Uterus (tissue), 4 donors: ENCODE data around the gene NR2F1-AS1. TPM values are rescaled to one million over a fixed set of nuclear protein-coding genes. Genes with fewer than 3 reads are reported as not detected.

ENCODE experiments used
- DNase-seq, 2 donors: peaks; one replicate each; pipeline ENCODE4 v3.0.0-alpha.2; 2019 to 2020
- H3K27ac ChIP-seq, 2 donors: fragments of 200-600 bp; sonication (generic); 1 replicate in 1 of 2; 2 replicates in 1 of 2; pipeline ENCODE4 v1.5.1; 2016 to 2018
- H3K27me3 ChIP-seq, 2 donors: fragments of 200-600 bp; sonication (generic); one replicate each; pipeline ENCODE4 v1.5.1; 2018 to 2019; ENCODE audit warnings: control low read depth in 1 of 2
- H3K36me3 ChIP-seq, 2 donors: fragments of 200-600 bp; sonication (generic); one replicate each; pipeline ENCODE4 v1.5.1; 2019; ENCODE audit warnings: control low read depth in 1 of 2
- H3K4me1 ChIP-seq, 2 donors: fragments of 200-600 bp; sonication (generic); one replicate each; pipeline ENCODE4 v1.5.1; 2018 to 2019; ENCODE audit warnings: control low read depth in 1 of 2
- H3K4me3 ChIP-seq, 2 donors: fragments of 200-600 bp; sonication (generic); 1 replicate in 1 of 2; 2 replicates in 1 of 2; pipeline ENCODE4 v1.5.1; 2018 to 2019; ENCODE audit warnings: mild to moderate bottlenecking in 1 of 2
- H3K9me3 ChIP-seq, 2 donors: fragments of 200-600 bp; sonication (generic); one replicate each; pipeline ENCODE4 v1.5.1; 2019; ENCODE audit warnings: control low read depth in 1 of 2
- CTCF ChIP-seq, 4 experiments: fragments of 200-600 bp in 2 of 4; fragments of 450-650 bp in 2 of 4; sonication (generic) in 2 of 4; IDR thresholded peaks; one replicate each; pipeline ENCODE4 v1.5.1; 2016 to 2019; ENCODE audit warnings: antibody characterized with exemption in 4 of 4, mild to moderate bottlenecking in 2 of 4, moderate library complexity in 1 of 4
- POLR2A ChIP-seq, 2 donors: fragments of 450-650 bp; IDR thresholded peaks; one replicate each; pipeline ENCODE4 v1.6.1; 2016; ENCODE audit warnings: antibody characterized with exemption in 2 of 2, mild to moderate bottlenecking in 1 of 2, moderate library complexity in 1 of 2
- intact Hi-C: fragments of 100-400 bp; cut with DNase I; formaldehyde crosslinking; loops from one replicate; pipeline ENCODE4 v1.15.1; 2023; ENCODE audit warnings: low total_unique reads
- total RNA-seq, 4 donors: library from RNA; depleted of rRNA in 3 of 4; stranded (reverse); fragments of >200 nt in 3 of 4; gene quantifications; one replicate each; pipeline versions ENCODE4 v1.1.0 to v1.2.4, GENCODE V29; 2014 to 2023
- donor health status: DM: yes; HTN: yes; CAD: no.

The NR2F1-AS1 gene
- total RNA-seq, 4 donors from 2014 or later, result 4.4 to 46.1 (median 19.9) TPM

- no peak overlapping the region for H3K27ac ChIP-seq
- intact Hi-C loops, result no loop called here
- H3K4me1 ChIP-seq, result no peaks in the 10 kb centered on the region
- H3K9me3 ChIP-seq, result no peaks in the 10 kb centered on the region
- no peak overlapping the region for H3K4me3 ChIP-seq
- no peaks in the 10 kb centered on the region for H3K27me3 ChIP-seq
- H3K36me3 ChIP-seq, result no peaks in the 10 kb centered on the region
- DNase-seq, result no peak
- TF ChIP-seq CTCF (IDR thresholded peaks at IDR 0.05) (no peak), POLR2A (IDR thresholded peaks at IDR 0.05) (no peak)
These were observed 155.9 kb downstream of the NR2F1-AS1 start for GRCh38 chr5:93425096-93425495.

GRCh38 chr5:93423300-93423699 lies 157.7 kb downstream of the NR2F1-AS1 start:
- intact Hi-C loops, result no loop called here
- Histone ChIP-seq H3K9me3 (no peaks in the 10 kb centered on the region), H3K36me3 (no peaks in the 10 kb centered on the region), H3K27me3 (no peaks in the 10 kb centered on the region), H3K4me3 (no peak overlapping the region), H3K4me1 (no peaks in the 10 kb centered on the region), H3K27ac (no peak overlapping the region)
- DNase-seq, result no peak
- TF ChIP-seq POLR2A (IDR thresholded peaks at IDR 0.05) (no peak), CTCF (IDR thresholded peaks at IDR 0.05) (no peak)

GRCh38 chr5:93422652-93423280 lies 158.3 kb downstream of the NR2F1-AS1 start:
- Histone ChIP-seq H3K4me1 (no peaks in the 10 kb centered on the region), H3K27me3 (no peaks in the 10 kb centered on the region), H3K9me3 (no peaks in the 10 kb centered on the region), H3K27ac (no peak overlapping the region), H3K36me3 (no peaks in the 10 kb centered on the region), H3K4me3 (no peak overlapping the region)
- TF ChIP-seq CTCF (IDR thresholded peaks at IDR 0.05) (no peak), POLR2A (IDR thresholded peaks at IDR 0.05) (no peak)
- no peak for DNase-seq
- intact Hi-C loops, result no loop called here

- no peak overlapping the region for H3K27ac ChIP-seq
- H3K9me3 ChIP-seq, result no peaks in the 10 kb centered on the region
- no peaks in the 10 kb centered on the region for H3K27me3 ChIP-seq
- DNase-seq, result no peak
- no peak overlapping the region for H3K4me3 ChIP-seq
- no peaks in the 10 kb centered on the region for H3K36me3 ChIP-seq
- no peak for TF ChIP-seq CTCF (IDR thresholded peaks at IDR 0.05)
- no peak for TF ChIP-seq POLR2A (IDR thresholded peaks at IDR 0.05)
- intact Hi-C loops, result no loop called here
- no peaks in the 10 kb centered on the region for H3K4me1 ChIP-seq
These were observed 159.0 kb downstream of the NR2F1-AS1 start for GRCh38 chr5:93421987-93422401.

GRCh38 chr5:93421468-93421867 lies 159.6 kb downstream of the NR2F1-AS1 start:
- no peak for DNase-seq
- H3K27me3 ChIP-seq, result no peaks in the 10 kb centered on the region
- intact Hi-C loops, result no loop called here

More at GRCh38 chr5:93421468-93421867, 159.6 kb downstream of the NR2F1-AS1 start:
- Histone ChIP-seq H3K4me3 (no peak overlapping the region), H3K27ac (no peak overlapping the region), H3K36me3 (no peaks in the 10 kb centered on the region), H3K4me1 (no peaks in the 10 kb centered on the region), H3K9me3 (no peaks in the 10 kb centered on the region)
- TF ChIP-seq CTCF (IDR thresholded peaks at IDR 0.05) (no peak), POLR2A (IDR thresholded peaks at IDR 0.05) (no peak)
